Right lobe of liver (tissue), 4 donors: ENCODE measurements around the gene CLDN15.

Experiments
- CTCF ChIP-seq, 4 donors: fragments of 200-600 bp in 3 of 4; fragments of 450-650 bp in 1 of 4; IDR thresholded peaks; one replicate each; pipeline versions ENCODE4 v1.5.1 to v1.8.0; 2016 to 2022; ENCODE audit warnings: antibody characterized with exemption in 4 of 4, mild to moderate bottlenecking in 2 of 4
- POLR2A ChIP-seq: fragments of 450-650 bp; IDR thresholded peaks from one replicate; pipeline ENCODE4 v1.6.1; 2017; ENCODE audit warnings: antibody characterized with exemption, mild to moderate bottlenecking
- donor health status: DM: no; HTN: no; CAD: no.
- donor health status: DM: no; HTN: no; CAD: no.
- donor health status: DM: no; HTN: yes; CAD: no.

DNA sequence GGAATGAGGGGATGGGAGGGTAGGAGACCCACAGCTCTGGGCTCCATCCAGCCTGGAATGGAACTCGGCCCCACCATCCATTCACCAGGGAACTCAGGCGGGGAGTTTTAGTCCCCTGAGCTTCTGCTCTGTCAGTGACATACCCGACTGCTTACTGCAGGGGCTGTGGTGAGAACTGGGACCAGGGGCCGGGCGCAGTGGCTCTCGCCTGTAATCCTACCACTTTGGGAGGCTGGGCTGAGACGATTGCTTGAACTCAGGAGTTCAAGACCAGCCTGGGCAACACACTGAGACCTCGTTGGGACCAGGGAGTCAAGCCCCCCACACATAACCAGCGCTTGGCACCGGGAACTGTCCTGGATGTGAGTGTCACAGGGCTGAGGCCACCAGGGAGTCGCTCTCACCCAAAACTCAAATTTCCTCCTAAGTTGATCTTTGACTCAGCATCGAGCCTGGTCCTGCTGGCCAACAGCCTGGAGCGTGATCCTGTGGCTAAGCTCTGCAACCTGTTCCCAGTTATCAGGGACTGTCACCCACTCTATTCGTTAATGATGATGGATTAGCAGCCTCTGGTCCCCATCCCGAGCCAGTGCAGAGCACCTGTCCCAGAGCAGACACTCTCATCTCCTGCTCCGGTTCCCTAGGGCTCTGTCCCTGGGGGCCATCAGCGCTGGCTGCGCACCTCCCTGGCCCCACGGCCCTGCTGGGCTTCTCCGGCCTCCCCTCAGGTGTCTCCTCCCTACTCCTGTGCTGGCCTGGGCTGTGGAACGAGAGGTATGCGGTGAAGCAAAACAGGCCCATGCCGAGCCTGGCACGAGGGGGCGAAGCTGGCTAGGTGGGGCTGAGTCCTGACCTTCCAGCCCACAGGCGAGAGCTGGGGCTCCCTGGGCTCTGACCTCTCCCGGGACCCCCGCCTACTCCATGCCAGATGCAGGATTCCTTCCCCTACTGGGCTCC lies 902 bp upstream of the CLDN15 start:
- TF ChIP-seq POLR2A (no peak), CTCF (IDR thresholded peaks at IDR 0.05) (no peak)
